HG02840 (cell line): ENCODE results near the gene ZNF384.

ENCODE experiments used
- ATAC-seq: cut with Tn5 transposase; IDR thresholded peaks from one replicate; pipeline ENCODE4 v1.9.1; 2021; ENCODE audit warnings: mild to moderate bottlenecking, moderate library complexity, moderate number of reproducible peaks; ENCODE audit not compliant: unreplicated experiment, low FRiP score

Gene ZNF384

DNA sequence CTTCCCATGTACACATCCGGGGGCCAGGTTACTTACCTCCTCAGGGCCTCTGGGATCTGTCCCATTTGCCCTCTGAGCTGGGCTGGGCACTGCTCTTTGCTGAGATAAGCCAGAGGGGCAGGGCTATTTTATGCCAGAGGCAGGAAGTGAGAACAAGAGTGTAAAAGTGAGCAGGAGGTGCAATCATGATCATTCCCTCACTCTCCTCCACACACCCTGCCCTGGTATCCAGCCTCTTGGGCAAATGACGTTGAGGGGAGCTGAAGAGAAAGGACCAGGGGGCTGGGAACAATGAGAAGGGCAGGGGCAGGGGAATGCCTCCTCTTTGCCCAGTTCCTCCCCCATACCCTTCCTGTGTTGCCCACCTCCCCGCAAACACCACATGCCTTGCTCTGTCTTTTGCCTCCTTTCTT, 57.6 kb downstream of the ZNF384 start:
- no peak for ATAC-seq

DNA sequence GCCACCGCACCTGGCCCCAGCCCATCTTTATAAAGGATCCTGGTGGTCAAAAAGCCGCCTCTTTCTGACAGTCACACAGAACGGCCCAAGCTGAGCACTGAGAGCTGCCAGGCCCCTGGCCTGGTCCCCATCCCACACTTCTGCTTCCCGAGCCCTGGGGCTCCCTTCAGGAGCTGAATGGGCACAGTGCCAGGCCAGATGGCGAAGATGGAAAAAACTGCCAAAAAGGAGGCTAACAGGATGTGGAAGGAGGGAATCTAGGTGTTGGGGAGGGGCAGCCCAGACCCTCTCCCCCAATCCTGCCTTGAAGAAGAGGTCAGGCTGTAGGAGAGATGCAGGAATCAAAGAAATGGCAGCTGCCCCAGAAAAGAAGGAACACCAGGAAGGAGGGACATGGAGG, 58.4 kb downstream of the ZNF384 start:
- no peak for ATAC-seq

DNA sequence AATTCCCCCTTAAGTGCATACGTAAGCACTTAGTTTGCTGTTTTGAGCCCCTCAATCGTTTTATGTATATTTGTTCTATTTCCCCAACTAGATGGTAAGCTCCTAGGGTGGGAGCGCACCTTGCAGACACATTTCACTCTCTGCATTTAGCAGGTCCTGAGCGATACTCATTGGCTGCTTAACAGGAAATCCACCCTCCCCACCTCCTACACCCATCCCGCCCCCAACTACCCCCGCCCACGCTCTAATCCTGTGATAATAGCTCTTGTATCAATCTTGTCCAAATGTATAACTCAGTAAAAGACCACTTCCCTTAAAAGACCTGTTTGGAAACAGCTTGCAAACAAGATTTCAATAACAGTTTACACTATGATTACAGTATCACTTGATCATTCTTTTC, 61.6 kb downstream of the ZNF384 start:
- no peak for ATAC-seq

DNA sequence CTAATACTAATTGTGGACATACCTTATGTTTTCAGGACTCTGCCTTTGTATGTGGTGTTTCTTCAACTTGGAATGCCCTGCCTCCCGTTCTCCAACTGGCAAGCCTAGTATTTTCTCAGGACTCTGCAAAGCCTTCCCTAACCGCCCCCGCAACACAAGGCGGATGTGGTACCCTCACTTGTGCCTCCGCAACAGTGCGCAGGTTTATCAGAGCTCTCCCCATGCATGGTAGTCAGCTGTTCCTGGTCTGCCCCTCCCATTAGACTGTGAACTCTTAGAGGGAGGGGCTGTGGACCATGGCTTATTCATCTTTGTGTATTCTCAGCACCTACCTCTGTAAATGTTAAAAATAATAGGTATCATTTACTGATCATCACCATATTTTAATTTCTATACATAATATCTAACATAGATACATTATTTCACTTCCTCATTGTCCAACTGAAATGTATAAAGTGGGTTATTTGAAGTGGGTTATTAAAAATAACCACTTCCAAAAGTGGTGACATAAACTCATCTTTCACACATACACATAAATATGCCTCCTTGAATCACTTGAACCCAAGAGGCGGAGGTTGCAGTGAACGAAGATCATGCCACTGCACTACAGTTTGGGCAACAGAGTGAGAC, 62.4 kb downstream of the ZNF384 start:
- no peak for ATAC-seq

DNA sequence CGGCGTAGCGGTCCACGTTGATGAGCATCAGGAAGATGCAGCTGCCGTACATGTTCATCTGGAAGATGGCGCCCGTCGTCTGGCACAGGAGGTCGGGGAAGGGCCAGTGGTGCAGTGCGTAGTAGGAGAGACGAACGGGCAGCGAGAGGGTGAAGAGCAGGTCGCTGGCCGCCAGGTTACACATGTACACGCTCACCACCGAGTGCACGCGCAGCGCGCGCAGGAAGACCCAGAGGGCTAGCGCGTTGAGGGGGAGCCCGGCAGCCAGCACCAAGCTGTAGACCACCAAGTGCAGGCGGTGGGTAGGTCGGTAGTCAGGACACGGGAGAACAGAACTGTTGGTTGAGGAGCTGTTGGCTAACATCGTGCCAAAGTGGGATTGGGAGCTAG, 68.3 kb downstream of the ZNF384 start:
- ATAC-seq, result no peak

DNA sequence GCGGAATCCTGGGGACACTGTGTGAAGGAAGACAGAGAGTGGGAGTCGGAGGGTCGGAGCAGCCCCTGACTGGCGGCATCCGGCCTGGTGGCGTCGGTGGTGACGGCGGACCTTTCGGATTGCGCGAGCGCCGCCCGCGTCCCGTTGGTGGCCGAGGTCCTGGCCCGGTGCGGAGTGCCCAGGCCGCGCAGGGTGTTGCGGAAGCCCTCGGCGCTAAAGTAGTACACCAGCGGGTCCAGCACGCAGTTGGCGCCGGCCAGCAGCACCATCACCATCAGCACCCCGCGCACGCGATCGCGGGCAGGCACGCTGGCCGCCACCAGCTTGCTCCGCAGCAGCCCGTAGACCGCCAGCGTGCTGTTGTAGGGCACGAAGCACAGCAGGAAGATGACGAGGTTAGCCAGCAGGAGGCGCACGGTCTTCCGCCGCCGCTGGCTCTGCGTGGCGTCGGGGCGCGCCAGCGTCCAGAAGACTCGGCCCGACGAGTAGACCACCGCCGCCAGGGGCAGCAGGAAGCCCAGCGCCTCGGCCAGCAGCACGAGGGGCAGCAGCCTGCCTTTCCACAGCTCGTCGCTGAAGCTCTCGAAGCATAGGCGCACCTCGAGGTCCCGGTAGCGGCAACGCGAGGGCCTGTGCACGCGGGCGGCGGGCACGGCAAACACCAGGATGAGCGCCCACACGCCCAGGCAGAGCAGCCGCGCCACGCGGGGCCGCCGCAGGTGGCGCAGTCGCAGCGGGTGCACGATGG, 68.9 kb downstream of the ZNF384 start:
- no peak for ATAC-seq

DNA sequence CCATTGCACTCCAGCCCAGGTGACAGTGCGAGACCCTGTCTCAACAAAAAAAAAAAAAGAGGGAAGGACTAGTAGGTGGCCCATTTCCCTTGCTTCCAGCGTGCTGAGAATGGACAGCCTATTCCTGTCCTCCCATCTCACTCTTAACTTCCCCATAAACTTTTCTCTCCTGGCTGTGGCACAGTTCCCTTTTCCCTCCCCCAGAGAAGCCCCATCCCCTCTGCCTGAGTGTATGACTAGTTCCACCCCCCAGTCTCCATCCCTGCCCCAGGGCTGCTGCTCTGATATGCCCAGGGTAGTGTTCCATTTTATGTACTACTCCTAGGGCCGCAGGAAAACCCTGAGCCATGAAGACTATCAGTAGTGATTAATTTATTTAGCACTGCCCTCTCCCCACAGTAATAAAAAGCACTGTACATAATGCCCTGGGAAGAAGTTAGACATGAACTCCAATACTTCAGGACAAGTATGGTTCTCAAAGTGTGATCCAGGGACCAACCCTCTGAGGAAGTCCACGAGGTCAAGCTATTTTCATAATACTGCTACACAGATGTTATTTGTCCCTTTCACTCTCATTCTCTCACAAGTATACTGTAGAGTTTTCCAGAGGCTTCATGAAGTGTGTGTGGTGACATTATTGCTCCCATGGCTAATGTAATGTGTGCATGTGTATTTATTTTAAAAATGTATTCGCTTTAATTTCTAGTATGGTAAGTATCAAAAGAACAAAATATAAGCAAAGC, 70.5 kb downstream of the ZNF384 start:
- no peak for ATAC-seq
